Panc1 (cell line): ENCODE measurements around the gene CD1C. TPM values are rescaled to one million over a fixed set of nuclear protein-coding genes. Genes with fewer than 3 reads are reported as not detected.

Experiments used
- ATAC-seq: fragments of 200-7000 bp; cut with Tn5 transposase; 2 replicates; pipeline ENCODE4 v1.9.1; 2020; ENCODE audit warnings: mild to moderate bottlenecking, moderate library complexity
- BruUV-seq: library from RNA; stranded (reverse); fragments of 400-500 nt; replicated peaks from 2 replicates; lab custom pipeline; 2021; lab: Mats Ljungman, UMichigan
- CTCF ChIA-PET: fragments of 300-600 bp; sonication (Branson Sonifier 250); formaldehyde crosslinking; loops from one replicate; lab custom pipeline; 2022; ENCODE audit warnings: antibody characterized with exemption; lab: Charles Lee
- POLR2A ChIA-PET: fragments of 300-600 bp; sonication (Branson Sonifier 250); formaldehyde crosslinking; loops from one replicate; lab custom pipeline; 2022; ENCODE audit warnings: antibody characterized with exemption; lab: Charles Lee
- DNase-seq: peaks from one replicate; pipeline ENCODE4 v3.0.0-alpha.2; 2010; ENCODE audit warnings: low read depth, low spot score
- H3K27ac ChIP-seq: 2 replicates; pipeline ENCODE4 v1.5.1; 2011; ENCODE audit warnings: mild to moderate bottlenecking, low read length, inconsistent platforms
- H3K27me3 ChIP-seq: fragments of 200-500 bp; sonication (Bioruptor generic); 2 replicates; pipeline ENCODE4 v1.6.0; 2014; ENCODE audit warnings: low read length, inconsistent platforms; ENCODE audit not compliant: control insufficient read depth, insufficient read depth
- H3K36me3 ChIP-seq: fragments of 200-500 bp; sonication (Bioruptor generic); 2 replicates; pipeline ENCODE4 v1.5.1; 2014; ENCODE audit warnings: inconsistent platforms, mild to moderate bottlenecking, low read length, moderate library complexity; ENCODE audit not compliant: control insufficient read depth, insufficient read depth
- H3K4me1 ChIP-seq: 2 replicates; pipeline ENCODE4 v1.5.1; 2011; ENCODE audit warnings: inconsistent platforms, mild to moderate bottlenecking, low read length, moderate library complexity; ENCODE audit not compliant: control insufficient read depth, insufficient read depth
- H3K4me3 ChIP-seq, 2 experiments: 2 replicates each; pipeline ENCODE4 v1.5.1; 2011 to 2012; ENCODE audit warnings: low read depth in 2 of 2, low read length in 2 of 2, mild to moderate bottlenecking in 2 of 2, inconsistent platforms in 1 of 2, moderate library complexity in 1 of 2
- H3K9me3 ChIP-seq: fragments of 200-500 bp; sonication (Bioruptor generic); 2 replicates; pipeline ENCODE4 v1.5.1; 2014; ENCODE audit warnings: low read depth, mild to moderate bottlenecking, inconsistent platforms, low read length, moderate library complexity; ENCODE audit not compliant: control insufficient read depth, insufficient read depth
- POLR2AphosphoS5 ChIP-seq: IDR thresholded peaks from 2 replicates; pipeline ENCODE4 v1.6.1; 2012; ENCODE audit warnings: mild to moderate bottlenecking, low read depth, low read length, moderate library complexity
- SIN3A ChIP-seq: IDR thresholded peaks from 2 replicates; pipeline ENCODE4 v1.6.1; 2012; ENCODE audit warnings: low read depth, mild to moderate bottlenecking, low read length, moderate library complexity, borderline replicate concordance; ENCODE audit not compliant: insufficient read depth
- TCF7L2 ChIP-seq: IDR thresholded peaks from 2 replicates; pipeline ENCODE4 v1.6.1; 2011; ENCODE audit warnings: mild to moderate bottlenecking, low read depth, low read length, inconsistent platforms
- in situ Hi-C: cut with HindIII; loops from 2 replicates; pipeline ENCODE4 v1.10.0; 2016; ENCODE audit warnings: low sequenced_read_pairs, low pct_unique_long_range_greater_than_20kb
- intact Hi-C: fragments of 100-400 bp; cut with micrococcal nuclease; formaldehyde crosslinking; loops from one replicate; pipeline ENCODE4 v1.10.0; 2022; ENCODE audit not compliant: unreplicated experiment
- total RNA-seq: library from RNA; stranded (reverse); gene quantifications from one replicate; pipeline ENCODE4 v1.2.1, GENCODE V29; 2021; ENCODE audit not compliant: unreplicated experiment
- TF ChIP-seq, protein P1 (sequence below): fragments of 450-650 bp; IDR thresholded peaks from 2 replicates; pipeline ENCODE4 v1.5.1; 2017; ENCODE audit warnings: mild to moderate bottlenecking
- TF ChIP-seq, protein P2 (sequence below), 2 experiments: IDR thresholded peaks; 2 replicates each; pipeline ENCODE4 v1.6.1; 2011 to 2012; ENCODE audit warnings: low read depth in 2 of 2, control low read depth in 1 of 2, low read length in 1 of 2, mild to moderate bottlenecking in 1 of 2, moderate library complexity in 1 of 2; ENCODE audit not compliant: insufficient read depth in 1 of 2

Gene CD1C
- total RNA-seq, 1 experiment from 2014 or later: not detected

DNA sequence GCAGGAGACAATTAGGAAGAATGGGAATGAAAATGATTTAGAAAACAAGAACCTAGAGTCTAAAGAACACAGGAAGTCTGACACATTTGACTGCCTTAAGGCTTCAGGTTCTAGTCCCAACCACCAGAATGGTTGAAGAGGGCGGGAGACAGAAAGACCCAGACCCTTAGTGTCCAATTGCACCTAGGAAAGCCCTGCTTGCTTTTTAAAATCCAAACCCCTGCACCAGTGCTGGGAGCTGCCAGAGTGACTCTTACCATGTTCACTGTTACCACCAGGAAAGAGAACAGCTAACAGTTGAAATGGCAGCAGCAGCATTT is 41.3 kb downstream of the CD1C start:
- ChIA-PET CTCF (no interaction called here), POLR2A (no interaction called here)
- H3K9me3 ChIP-seq: no peaks in the 10 kb centered on the region
- TF ChIP-seq POLR2AphosphoS5: no peak
- TF ChIP-seq TCF7L2: no peak
- TF ChIP-seq SIN3A: no peak
- TF ChIP-seq, protein P1, sequence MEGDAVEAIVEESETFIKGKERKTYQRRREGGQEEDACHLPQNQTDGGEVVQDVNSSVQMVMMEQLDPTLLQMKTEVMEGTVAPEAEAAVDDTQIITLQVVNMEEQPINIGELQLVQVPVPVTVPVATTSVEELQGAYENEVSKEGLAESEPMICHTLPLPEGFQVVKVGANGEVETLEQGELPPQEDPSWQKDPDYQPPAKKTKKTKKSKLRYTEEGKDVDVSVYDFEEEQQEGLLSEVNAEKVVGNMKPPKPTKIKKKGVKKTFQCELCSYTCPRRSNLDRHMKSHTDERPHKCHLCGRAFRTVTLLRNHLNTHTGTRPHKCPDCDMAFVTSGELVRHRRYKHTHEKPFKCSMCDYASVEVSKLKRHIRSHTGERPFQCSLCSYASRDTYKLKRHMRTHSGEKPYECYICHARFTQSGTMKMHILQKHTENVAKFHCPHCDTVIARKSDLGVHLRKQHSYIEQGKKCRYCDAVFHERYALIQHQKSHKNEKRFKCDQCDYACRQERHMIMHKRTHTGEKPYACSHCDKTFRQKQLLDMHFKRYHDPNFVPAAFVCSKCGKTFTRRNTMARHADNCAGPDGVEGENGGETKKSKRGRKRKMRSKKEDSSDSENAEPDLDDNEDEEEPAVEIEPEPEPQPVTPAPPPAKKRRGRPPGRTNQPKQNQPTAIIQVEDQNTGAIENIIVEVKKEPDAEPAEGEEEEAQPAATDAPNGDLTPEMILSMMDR: no peak
- TF ChIP-seq, protein P2, sequence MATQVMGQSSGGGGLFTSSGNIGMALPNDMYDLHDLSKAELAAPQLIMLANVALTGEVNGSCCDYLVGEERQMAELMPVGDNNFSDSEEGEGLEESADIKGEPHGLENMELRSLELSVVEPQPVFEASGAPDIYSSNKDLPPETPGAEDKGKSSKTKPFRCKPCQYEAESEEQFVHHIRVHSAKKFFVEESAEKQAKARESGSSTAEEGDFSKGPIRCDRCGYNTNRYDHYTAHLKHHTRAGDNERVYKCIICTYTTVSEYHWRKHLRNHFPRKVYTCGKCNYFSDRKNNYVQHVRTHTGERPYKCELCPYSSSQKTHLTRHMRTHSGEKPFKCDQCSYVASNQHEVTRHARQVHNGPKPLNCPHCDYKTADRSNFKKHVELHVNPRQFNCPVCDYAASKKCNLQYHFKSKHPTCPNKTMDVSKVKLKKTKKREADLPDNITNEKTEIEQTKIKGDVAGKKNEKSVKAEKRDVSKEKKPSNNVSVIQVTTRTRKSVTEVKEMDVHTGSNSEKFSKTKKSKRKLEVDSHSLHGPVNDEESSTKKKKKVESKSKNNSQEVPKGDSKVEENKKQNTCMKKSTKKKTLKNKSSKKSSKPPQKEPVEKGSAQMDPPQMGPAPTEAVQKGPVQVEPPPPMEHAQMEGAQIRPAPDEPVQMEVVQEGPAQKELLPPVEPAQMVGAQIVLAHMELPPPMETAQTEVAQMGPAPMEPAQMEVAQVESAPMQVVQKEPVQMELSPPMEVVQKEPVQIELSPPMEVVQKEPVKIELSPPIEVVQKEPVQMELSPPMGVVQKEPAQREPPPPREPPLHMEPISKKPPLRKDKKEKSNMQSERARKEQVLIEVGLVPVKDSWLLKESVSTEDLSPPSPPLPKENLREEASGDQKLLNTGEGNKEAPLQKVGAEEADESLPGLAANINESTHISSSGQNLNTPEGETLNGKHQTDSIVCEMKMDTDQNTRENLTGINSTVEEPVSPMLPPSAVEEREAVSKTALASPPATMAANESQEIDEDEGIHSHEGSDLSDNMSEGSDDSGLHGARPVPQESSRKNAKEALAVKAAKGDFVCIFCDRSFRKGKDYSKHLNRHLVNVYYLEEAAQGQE (IDR thresholded peaks at IDR 0.05; ENCODE audit: insufficient read depth in 1 of 2, low read depth in 2 of 2, low read length in 1 of 2): no peak
- intact Hi-C loops: no loop called here
- H3K36me3 ChIP-seq: no peaks in the 10 kb centered on the region
- H3K27ac ChIP-seq: no peak overlapping the region
- H3K4me3 ChIP-seq: no peak overlapping the region
- no peaks in the 10 kb centered on the region for H3K4me1 ChIP-seq
- no peaks in the 10 kb centered on the region for H3K27me3 ChIP-seq
- in situ Hi-C loops: no loop called here
- ATAC-seq (no peak), DNase-seq (no peak)
- no TSS peak for BruUV-seq

DNA sequence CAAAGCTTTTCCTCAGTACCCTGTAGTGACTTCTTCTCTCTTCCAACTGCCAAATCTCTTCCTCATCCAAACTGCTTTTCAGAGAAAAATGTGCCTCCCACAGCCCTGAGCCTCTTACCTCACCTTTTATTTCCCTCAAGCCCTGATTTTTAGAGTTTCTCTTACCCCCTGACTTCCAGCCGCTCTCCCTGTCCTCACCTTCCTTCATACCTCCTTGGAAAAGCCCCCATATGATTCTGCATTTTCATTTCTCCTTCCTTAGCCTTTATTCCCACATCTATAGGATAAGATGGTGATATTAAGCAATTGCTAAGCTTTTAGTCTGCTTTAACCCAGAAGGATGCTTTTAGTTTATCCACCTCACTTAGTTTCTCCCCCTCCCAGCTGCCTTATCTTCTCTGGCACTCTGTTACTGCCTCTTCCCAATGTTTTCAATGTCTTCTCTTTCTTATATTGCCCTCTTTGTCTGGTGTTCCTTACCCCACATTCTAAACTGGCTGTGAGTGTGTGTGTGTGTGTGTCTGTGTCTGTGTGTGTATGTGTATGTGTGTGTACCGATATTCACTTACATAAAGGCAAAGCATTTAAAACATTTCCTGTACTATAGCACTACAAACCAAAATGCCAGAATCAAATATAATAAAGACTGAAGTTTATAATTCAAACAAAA is 41.9 kb downstream of the CD1C start, which contains the start of gene CD1B:
CD1B (minus strand) TSS at position 51 of the 670 bp plus-strand sequence. CDS start 108 bp downstream, outside the sequence.
- Histone ChIP-seq H3K4me1 (no peaks in the 10 kb centered on the region), H3K27ac (no peak within 1 kb of the TSS), H3K9me3 (no peaks in the 10 kb centered on the region), H3K36me3 (no peaks in the 10 kb centered on the region), H3K4me3 (no peak within 1 kb of the TSS), H3K27me3 (no peaks in the 10 kb centered on the region)
- BruUV-seq: no TSS peak
- intact Hi-C loops: no loop called here
- CTCF ChIA-PET: no interaction called here
- DNase-seq (no peak), ATAC-seq (no peak)
- POLR2A ChIA-PET: no interaction called here
- TF ChIP-seq POLR2AphosphoS5 (no peak), SIN3A (no peak), TCF7L2 (no peak)
- TF ChIP-seq, protein P2 (IDR thresholded peaks at IDR 0.05; ENCODE audit: insufficient read depth in 1 of 2, low read depth in 2 of 2, low read length in 1 of 2): no peak
- TF ChIP-seq, protein P1: no peak
- in situ Hi-C loops: no loop called here
